GM21528 (cell line): ENCODE results near the gene CCSER1.
"Not testable (repeated sequence)": the region's sequence is repeated elsewhere in the genome, so short reads cannot be mapped to it uniquely, and the experiment has no call there.

Experiments used
- ATAC-seq: cut with Tn5 transposase; IDR thresholded peaks from one replicate; pipeline ENCODE4 v1.9.1; 2021; ENCODE audit warnings: mild to moderate bottlenecking, moderate library complexity; ENCODE audit not compliant: unreplicated experiment, low FRiP score

Gene CCSER1

DNA sequence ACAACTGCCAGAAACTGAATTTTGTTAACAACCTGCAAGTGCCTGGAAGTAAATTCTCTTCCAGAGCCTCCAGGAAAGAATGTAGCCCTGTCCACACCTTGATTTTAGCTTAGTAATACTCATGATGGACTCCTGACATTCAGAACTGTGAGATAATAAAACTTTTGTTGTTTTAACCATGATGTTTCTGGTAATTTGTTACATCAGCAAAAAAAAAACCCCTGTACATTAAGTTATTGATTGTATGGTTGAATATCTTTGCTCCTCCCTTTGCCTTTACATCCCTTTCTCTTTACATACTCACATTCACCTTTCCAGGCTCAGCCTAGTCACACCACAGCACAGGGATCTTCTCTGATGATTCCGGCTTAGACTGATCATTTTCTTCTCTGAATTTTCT, 1294.8 kb downstream of the CCSER1 start:
- ATAC-seq: no peak

DNA sequence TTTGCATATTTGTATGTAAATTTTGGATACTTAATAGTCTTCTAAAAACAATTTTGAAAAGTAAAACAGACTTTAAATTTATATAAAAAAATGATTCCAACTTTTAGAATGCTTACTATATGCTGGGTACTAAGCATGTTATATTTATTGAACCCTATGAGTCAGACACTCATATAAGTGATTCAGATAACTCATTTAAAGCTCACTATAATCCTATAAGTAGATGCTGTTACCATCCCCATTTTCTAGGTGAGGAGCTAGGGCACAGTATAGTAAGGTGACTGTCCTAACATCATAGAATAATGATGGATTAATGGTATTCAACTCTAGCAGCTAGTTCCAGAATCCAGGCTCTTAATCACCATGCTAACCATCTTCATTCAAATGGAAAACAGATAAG, 1299.5 kb downstream of the CCSER1 start:
- no peak for ATAC-seq

DNA sequence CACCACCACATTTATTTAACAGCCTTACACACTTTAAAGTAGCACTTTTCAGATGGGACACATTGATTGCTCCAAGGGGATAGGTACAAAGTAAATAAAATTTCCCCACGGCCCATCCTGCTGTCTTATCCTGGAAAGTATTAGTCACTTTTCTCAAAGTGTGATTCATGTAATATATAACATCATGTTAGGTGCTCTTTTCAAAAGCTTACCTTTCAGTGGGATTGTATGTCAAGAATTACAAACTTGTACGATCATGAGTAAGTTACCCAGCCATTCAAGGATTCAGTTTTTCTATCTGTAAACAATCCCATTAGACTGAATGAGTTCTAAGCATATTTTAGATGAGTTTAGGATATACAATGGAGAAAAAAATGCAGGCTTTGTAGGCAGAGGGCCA, 1300.0 kb downstream of the CCSER1 start:
- ATAC-seq: no peak

DNA sequence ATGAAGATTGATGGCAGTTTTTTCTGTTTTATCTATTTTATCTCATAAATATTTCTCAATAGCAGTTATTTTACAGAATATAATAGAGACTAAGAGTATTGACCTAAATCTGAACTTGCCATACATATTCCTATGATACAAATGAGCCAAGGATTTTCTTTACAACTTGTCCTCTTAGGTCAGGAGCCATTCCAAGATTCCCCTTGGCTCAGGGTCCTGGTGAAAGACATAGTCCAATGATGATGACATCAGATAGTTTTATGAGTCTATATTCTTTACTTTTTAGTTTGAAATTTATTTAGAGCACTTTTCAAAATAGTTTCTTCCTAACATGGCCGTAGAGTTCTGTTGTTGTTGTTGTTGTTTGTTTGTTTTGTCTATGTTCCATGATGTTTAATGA, 1307.4 kb downstream of the CCSER1 start:
- ATAC-seq: no peak

DNA sequence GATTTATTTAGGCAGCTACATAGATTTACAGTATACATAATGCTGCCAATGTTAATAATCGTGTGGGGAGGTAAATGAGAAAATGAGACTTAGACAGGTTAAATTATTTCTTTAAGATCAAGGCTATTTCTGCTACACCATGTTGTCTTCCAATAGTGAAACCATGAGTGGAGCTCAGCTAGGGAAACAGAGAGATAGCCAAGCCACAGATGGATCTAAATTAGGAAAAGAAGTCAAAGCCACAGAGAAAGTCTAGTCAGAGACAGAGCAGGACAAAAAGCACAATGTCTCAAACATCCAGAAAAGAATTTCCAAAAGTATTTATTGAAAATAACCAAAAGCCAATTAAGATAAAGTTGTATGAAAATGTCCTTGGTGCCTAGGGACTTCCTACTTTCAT, 1309.4 kb downstream of the CCSER1 start:
- no peak for ATAC-seq

DNA sequence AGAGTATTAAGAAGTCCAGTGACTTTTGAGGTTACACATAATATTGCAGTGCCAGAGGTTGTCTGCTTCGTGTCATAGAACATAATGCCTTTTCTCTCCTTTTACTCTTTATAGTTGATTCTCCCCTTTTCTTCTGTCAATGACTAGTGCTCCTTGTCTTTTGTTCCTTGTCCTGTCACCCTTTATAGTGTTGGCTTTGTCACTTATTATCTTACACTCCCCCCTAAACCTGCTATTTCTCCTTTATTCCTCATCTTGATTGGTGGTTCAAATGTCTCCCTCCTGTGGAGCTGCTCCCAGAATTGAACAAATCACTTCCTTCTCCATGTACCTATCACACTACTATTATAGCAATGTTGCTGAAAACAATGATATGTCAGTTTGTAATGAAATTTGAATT, 1320.0 kb downstream of the CCSER1 start:
- no peak for ATAC-seq

DNA sequence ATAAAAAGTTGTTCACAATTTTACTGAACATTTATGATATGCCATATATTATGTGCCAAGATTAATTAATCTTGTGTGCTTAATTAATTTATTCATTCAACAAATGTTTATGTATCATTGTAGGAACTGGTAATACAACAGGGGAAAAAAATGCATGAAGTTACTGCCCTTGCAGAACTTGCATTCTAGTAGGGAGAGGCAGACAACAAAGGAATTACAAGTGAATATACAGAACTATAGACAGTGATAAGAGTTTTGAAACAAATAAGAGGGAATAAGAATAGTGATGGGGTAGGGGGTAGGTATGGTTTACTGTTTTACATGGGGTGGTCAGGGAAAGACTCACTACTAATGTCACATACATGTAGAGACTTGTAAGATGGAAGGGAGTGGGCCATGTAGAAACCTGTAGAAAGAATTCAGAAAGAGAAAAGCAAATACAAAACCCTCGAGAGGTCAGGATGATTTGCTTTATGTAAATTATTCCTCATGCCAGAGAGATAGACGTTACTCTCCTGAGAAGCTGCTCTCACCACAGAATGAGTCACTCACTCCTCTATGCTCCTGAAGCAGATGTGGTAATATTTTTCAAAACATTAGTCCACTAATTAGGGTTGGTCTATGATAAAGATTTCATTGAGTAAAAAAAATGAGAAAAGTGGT, 1321.6 kb downstream of the CCSER1 start:
- no peak for ATAC-seq

DNA sequence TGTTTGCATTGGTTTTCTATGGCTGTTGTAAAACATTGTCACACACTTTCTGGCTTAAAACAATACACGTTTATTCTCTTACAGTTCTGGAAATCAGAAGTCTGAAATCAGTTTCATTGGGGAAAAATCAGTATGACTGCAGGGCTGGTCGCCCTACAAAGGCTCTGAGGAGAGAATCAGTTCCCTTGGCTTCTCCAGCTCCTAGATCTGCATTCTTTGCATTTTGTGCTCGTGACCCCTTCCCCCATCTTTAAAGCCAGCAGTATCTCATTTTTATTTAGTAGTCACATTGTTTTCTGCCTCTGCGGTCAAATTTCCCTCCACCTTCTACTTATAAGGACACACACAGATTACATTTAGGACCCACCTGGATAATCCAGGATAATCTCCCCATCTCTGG, 1326.9 kb downstream of the CCSER1 start:
- ATAC-seq: no peak

DNA sequence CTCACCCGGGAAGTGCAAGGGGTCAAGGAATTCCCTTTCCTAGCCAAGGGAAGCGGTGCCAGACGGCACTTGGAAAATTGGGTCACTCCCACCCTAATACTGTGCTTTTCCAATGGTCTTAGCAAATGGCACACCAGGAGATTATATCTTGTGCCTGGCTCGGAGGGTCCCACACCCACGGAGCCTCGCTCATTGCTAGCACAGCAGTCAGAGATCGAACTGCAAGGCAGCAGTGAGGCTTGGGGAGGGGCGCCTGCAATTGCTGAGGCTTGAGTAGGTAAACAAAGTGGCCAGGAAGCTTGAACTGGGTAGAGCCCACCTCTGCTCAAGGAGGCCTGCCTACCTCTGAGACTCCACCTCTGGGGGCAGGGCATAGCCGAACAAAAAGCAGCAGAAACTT, 1335.4 kb downstream of the CCSER1 start:
- not testable (repeated sequence) for ATAC-seq

DNA sequence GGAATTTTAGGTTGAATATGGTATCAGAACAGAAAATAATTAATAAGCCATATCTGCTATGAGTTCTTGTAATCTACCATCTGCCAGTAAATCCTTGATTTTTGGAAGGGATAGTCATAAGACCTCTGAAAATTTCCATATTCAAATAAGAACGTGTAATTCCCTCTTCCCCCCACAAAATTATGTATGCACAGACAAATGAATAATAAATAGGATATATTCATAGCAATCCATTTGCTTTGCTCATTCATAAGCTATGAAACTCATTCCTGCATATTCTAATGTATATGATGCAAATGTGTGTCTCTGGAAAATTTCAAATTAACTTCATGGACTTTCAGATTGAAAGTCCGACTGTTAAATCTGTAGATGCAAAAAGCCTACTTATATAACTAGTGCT, 1343.5 kb downstream of the CCSER1 start:
- ATAC-seq: no peak

DNA sequence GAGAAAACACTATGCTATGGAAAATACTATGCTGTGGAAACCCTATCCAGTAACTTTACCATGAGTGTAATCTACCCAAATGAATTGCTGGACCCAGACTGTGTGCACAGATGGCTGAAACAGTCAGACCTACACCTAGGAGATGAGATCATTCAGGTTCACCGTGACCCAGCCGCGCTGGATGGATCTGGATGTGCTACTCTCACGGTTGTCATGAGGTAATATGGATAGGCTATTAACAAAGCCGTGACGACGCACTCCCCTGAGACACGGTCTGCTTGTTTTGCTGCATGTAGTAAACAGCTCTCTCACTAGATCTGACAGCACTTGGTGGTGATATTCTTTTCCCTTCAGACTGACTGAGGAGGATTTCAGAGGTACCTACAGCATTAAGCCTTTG, 1344.1 kb downstream of the CCSER1 start:
- no peak for ATAC-seq

DNA sequence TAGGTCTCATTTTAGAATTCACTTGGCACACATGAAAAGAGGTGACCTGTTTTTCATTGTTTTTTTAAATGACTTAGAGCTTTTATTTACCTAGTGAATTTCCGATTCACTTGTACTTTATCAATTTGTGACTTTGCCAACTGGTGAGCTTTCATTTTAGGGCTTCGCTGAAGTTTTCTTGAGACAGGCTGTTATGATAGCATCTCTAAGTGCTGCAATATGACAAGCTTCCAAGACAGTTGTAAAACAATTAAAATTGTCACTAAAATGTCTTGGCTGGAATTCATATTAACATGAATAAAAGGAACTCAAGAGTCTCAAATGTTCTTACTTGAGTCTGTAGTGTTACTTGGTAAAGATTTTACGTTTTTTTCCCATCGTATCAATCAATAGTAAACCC, 1344.9 kb downstream of the CCSER1 start:
- no peak for ATAC-seq

DNA sequence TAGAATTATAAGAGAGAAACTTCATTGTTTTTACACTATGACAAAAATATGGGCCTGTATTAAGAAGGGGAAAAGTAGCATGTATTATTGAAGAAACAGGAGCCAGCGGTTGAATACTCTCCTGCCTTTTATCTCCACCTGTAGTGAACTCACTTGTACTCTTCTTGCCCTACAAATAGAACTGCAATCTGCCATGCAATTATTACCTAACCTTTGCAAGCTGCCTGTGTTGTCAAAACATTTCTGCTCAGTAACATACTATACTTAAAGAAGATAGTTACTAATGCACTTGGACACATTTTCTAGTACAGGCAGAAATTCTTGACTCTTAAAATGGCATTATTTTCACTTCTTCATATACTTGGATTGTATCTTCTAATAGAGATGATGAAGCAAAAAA, 1358.2 kb downstream of the CCSER1 start:
- no peak for ATAC-seq

DNA sequence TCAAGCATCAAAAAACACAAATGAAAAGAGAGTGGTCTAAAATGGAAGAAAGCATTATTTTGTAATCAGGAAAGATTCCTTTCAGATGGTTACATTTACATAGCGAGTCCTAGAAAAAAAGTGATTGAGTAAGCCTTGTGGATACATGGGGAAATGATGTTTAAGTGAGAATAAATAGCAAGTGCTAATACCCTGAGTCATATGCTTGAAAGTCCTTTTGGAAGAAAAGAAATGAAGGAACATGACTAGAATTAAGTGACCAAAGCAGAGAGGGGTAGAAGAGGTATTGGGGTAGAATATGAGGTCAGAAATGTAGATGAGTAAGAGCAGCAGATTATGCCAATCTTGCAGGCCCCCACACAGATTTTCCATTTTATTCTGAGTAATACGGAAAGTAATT, 1361.8 kb downstream of the CCSER1 start:
- ATAC-seq: no peak

DNA sequence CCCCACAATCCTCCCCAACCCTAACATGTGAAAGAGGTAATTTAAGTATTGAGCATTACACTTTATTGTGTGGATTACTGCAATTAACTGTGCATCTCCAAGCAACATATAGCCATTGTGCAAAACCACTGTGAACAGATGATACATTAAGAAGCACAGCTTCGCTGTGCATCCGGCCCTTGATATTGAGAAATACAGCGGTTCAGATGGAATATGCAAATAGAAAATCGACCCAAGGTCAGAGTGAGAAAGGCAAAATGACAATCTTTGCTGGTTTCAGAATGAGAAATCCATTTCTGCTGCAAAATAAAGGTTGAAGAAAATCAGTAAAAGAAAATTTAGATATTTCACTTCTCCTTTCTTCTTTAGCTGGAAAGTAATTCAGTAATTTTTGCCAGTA, 1370.7 kb downstream of the CCSER1 start:
- ATAC-seq: no peak

DNA sequence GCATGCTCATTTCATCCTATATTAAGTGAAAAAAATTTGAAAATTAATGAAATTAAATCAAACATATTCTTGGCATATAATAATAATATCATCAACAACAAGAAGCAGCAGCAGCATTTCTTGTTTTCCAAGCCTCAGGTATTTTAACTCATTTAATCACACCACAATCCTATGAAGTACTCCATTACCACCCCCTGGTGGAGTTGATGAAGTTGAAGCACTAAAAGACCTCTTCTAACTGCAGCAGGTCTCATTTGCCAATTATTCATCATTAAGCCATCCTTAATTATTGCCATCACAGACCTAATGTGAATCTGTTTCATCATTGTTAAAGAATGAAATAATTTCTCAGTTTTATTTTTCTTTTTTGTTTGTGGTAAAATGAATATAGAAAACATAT, 1375.2 kb downstream of the CCSER1 start:
- ATAC-seq: no peak

DNA sequence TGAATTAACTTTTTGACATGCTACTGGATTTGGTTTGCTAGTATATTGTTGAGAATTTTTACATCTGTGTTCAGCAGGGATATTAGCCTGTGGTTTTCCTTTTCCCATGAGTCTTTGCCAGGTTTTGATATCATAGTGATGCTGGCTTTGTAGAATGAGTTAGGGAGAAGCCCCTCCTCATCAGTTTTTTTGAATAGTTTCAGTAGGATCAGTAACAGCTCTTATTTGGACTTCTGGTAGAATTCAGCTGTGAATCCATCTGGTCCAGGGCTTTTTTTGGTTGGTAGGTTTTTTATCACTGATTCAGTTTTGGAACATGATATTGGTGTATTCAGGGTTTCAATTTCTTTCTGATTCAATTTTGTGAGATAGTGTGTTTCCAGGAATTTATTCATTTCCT, 1386.1 kb downstream of the CCSER1 start:
- no peak for ATAC-seq

DNA sequence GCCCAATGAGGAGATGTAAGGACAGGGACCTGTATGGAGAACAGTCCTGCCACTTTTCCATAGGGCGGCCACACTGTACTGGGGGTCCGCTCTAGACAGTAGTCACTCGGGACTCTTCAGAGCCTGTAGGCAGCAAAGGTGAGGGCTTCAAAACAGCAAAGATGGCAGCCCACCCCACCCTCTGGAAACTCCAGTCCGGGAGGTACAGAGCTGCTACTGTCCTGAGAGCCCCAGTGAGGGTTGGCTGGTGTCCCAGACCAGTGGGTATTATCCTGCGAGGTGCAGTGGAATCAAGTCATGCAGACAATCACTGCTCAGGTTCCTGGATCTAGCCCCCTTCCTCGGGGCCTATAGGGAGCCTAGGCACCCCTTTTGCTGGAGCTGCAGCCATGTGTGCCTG, 1392.0 kb downstream of the CCSER1 start:
- ATAC-seq: no peak

DNA sequence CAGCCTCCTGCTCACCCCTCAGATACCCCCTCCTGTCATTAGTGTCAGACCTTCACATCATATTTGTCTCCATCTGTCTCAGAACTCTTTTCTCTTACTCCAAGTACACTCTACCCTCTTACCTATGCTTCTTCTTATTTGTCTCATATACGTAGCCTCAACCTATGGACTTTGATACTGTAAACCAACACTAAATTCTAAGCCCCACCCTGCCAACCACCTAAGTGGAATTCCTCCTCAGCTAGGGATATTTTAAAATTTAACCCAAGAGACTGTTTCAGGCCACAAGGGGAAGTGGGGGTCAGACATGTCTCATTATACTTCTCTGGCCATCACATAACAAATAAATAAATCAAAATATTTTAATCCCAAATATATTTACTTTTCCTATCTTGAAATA, 1398.4 kb downstream of the CCSER1 start:
- no peak for ATAC-seq

DNA sequence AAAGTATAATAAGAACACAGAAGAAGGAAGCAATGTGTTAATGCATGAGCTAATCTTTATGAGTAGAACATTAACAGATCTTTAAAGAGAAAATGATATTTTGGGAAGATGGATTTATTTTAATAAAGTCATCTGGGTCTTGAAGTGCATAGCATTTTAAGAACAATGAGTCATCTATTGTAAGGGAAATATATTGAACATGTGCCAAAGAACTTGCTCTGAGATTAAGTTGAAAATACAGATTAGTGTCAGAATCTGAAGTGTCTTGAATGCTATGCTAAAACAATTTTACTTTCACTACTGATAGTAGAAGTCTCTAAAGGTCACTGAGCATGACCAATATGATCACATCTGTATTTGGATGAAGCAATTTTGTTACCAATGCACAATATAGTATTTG, 1399.9 kb downstream of the CCSER1 start:
- ATAC-seq: no peak

DNA sequence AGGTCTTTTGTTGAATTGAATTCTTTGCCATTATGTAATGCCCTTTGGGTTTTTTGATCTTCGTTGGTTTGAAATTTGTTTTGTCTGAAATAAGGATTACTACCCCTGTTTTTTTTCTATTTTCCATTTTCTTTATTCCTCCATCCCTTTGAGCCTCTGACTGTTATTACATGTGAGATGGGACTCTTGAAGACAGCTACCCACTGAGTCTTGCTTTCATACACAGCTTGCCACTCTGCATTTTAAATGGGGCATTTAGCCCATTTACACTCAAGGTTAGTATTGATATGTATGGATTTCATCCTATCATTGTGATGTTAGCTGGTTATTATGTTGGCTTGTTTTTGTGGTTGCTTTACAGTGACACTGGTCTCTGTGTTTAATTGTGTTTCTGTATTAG, 1440.4 kb downstream of the CCSER1 start:
- no peak for ATAC-seq

DNA sequence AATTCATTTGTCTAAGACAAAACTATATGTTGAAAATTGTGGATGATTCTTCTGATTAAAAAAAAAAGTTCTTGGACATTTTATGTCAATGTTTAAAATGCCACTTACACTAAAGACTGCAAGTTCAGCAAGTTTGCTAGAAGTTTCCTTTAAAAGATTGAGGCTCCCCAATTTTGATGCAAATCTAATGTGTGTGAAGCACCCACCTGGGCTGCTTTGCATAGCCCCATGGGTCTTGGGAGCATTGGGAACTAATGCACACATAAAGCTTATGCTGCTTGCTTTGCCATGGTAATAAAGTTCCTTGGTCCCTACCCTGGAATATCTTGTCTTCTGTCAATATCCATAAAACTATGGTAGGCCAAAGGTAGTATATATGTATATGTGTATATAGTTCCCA, 1450.7 kb downstream of the CCSER1 start:
- no peak for ATAC-seq

DNA sequence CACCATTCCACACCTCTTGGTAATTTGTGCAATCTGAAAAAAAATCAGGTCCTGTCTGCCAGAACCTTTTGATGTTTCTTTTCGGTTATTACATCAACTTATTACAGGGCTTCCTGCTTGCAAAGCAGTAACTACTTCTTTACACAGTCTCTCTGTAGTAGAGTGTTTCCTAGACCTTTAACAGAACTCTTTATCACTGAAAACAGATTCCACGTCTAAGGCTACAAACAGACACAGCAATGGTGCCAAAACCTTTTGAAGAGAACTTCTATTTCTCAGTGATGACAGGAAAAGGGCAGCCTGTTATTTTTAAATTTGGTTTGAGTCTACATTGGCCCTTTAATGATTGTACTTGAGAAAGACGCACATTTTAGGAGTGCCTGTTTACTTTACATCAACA, 1463.1 kb downstream of the CCSER1 start:
- no peak for ATAC-seq
